ENCODE data around the gene ZNF423.

The ZNF423 gene

GRCh38 chr16:49822649-49823370 is 33.1 kb downstream of the ZNF423 start:
- no peak for DNase-seq

- DNase-seq: no peak
These were observed 34.2 kb downstream of the ZNF423 start for GRCh38 chr16:49821614-49822282.

- DNase-seq: no peak
These were observed 34.8 kb downstream of the ZNF423 start for GRCh38 chr16:49821156-49821555.

- no peak for DNase-seq
These were observed 38.0 kb downstream of the ZNF423 start for GRCh38 chr16:49817754-49818507.

GRCh38 chr16:49816875-49817274 is 39.0 kb downstream of the ZNF423 start:
- no peak for DNase-seq

- DNase-seq: no peak
These were observed 44.1 kb downstream of the ZNF423 start for GRCh38 chr16:49811644-49812334.

- no peak for DNase-seq
These were observed 45.1 kb downstream of the ZNF423 start for GRCh38 chr16:49810831-49811230.

- no peak for DNase-seq
These were observed 46.4 kb downstream of the ZNF423 start for GRCh38 chr16:49809561-49809960.

- DNase-seq: no peak
These were observed 46.9 kb downstream of the ZNF423 start for GRCh38 chr16:49809062-49809461.

- no peak for DNase-seq
These were observed 49.5 kb downstream of the ZNF423 start for GRCh38 chr16:49806446-49806845.

- DNase-seq: no peak
These were observed 54.6 kb downstream of the ZNF423 start for GRCh38 chr16:49801290-49801689.

GRCh38 chr16:49800876-49801275 is 55.0 kb downstream of the ZNF423 start:
- DNase-seq: no peak

- no peak for DNase-seq
These were observed 55.5 kb downstream of the ZNF423 start for GRCh38 chr16:49800441-49800840.

GRCh38 chr16:49799172-49799571 is 56.7 kb downstream of the ZNF423 start:
- DNase-seq: no peak

- no peak for DNase-seq
These were observed 60.4 kb downstream of the ZNF423 start for GRCh38 chr16:49795513-49795912.

GRCh38 chr16:49793244-49793643 is 62.7 kb downstream of the ZNF423 start:
- no peak for DNase-seq

GRCh38 chr16:49789616-49790015 is 66.3 kb downstream of the ZNF423 start:
- no peak for DNase-seq

GRCh38 chr16:49788986-49789385 is 66.9 kb downstream of the ZNF423 start:
- DNase-seq: no peak

GRCh38 chr16:49788572-49788971 is 67.3 kb downstream of the ZNF423 start:
- no peak for DNase-seq

GRCh38 chr16:49786926-49787557 is 68.9 kb downstream of the ZNF423 start:
- DNase-seq: no peak

- no peak for DNase-seq
These were observed 69.9 kb downstream of the ZNF423 start for GRCh38 chr16:49785970-49786369.

- DNase-seq: no peak
These were observed 73.5 kb downstream of the ZNF423 start for GRCh38 chr16:49782405-49782804.

- no peak for DNase-seq
These were observed 74.5 kb downstream of the ZNF423 start for GRCh38 chr16:49781401-49781800.

Data from CD4-positive, alpha-beta T cell treated with Interleukin-17A for 1 hour (primary cell).